ENCODE measurements around the gene CASR.

- TF ChIP-seq CTCF (conservative IDR thresholded peaks at IDR 0.05; ENCODE audit: low read depth, low read length) (no peak), EZH2 (IDR thresholded peaks at IDR 0.05; ENCODE audit: low read length, unreplicated experiment) (no peak)
These were observed 49.0 kb downstream of the CASR start for GRCh38 chr3:122232485-122232884.

Data from PC-3 (cell line).